ENCODE results near the gene PREX1. TPM values are rescaled to one million over a fixed set of nuclear protein-coding genes. Genes with fewer than 3 reads are reported as not detected.
"Not testable (repeated sequence)": the region's sequence is repeated elsewhere in the genome, so short reads cannot be mapped to it uniquely, and the experiment has no call there.

PREX1 gene
- polyA plus RNA-seq, 3 donors: 12.2 to 16.7 (median 14.1) TPM

GRCh38 chr20:48600470-48600945, 227.3 kb downstream of the PREX1 start:
- no peak for DNase-seq (ENCODE audit: extremely low read depth in 1 of 11, low read depth in 9 of 11, low spot score in 4 of 11)

GRCh38 chr20:48599748-48600469, 227.9 kb downstream of the PREX1 start:
- DNase-seq (ENCODE audit: extremely low read depth in 1 of 11, low read depth in 9 of 11, low spot score in 4 of 11): no peak

DNA sequence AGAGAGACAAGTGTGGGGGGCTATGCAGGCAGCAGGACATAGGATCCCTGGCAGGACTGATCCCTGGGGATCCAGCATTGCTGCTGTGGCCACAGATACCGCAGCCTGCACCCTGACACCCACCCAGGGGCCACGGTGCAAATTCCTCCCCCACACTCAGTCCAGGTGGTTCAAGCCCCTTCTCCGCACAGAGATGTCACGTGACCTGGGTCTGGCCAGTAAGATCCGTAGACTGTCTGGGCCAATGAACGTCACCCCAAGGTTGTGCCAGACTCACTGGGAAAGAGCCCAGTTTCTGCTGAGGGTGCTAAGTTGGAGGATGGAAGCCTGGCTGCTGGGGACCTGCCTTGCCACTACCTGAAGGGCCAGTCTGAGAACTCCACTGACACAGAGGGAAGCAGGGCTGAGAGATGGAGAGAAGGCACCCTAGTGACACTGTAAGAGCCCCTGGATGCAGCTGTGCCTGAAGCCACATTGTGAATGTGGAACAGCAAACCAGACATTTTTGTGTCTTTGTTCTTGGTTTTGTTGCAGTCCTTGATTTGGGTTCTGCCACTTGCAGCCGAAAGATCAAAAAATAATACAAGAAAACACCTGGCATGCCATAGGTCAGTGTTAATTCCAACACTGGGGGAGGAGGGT, 228.6 kb downstream of the PREX1 start:
- DNase-seq (ENCODE audit: extremely low read depth in 1 of 11, low read depth in 9 of 11, low spot score in 4 of 11): no peak

DNA sequence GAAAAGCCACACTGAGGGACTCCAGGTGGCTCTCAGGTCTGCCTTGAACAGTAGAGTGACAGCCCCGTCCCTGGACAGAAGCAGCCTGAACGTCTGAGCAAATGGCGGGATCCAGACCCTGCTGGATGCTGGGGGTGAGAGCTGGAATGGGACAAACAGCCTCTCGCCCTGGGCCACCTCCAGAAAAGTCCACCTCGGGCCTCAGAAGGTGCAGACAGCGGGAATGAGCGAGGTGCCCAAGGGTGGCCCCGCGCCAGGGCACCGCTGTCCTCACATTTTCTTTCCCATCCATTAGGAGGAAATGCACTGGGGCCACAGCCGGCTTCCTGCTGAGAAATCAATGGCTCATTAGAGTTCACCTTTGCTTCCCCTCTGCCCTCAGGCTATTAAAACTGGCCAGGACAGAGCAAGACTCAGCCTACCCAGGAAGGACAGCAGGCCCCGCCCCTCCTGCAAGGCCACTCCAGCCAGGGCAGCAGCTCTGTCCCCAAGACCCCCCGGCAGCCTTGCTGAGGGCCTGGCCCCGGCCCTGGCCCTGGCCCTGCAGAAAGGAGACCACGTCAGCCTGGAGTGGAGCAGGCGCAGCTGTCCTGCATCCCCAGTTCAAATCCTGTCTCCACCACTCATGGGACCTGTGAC, 229.4 kb downstream of the PREX1 start:
- DNase-seq (ENCODE audit: extremely low read depth in 1 of 11, low read depth in 9 of 11, low spot score in 4 of 11): not testable (repeated sequence)

DNA sequence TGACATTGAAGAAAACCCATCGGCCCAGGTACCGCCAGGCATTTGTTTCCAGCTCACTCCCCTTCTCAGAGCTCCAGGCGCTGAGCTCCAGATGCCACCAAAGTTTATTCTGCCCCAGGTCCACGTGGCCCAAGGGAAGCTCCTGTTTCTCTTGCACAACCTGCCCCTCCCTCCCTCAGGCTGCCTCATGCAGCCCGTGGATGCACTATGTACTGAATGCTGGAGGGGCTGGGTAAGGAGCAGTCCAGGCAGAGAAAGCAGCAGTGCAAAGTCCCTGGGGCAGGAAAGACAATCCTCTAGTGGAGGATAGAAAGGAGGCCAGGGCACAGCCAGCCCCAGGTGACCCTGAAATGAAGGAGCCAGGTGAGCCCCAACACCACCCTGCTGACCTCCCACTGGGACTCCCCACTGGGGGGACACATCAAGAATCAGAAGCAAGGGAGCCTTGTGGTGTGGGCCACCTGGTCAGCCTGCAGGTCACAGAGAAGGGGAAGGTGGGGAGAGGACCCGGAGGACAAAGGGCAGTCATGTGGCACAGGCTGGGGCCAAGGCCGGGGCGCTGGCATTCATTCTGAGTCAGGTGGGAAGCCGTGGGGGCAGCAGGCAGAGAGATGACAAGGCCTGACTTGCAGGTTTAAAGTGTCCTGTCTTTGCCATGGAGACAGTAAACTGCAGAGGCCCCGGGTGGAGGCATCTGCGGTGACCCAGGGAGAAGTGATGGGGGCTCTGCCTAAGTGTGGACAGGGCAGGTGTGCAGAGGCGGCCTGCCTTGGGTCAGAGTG, 230.1 kb downstream of the PREX1 start:
- no peak for DNase-seq (ENCODE audit: extremely low read depth in 1 of 11, low read depth in 9 of 11, low spot score in 4 of 11)

- DNase-seq (ENCODE audit: extremely low read depth in 1 of 11, low read depth in 9 of 11, low spot score in 4 of 11): no peak
Measured at GRCh38 chr20:48596334-48596898, 231.4 kb downstream of the PREX1 start.

DNA sequence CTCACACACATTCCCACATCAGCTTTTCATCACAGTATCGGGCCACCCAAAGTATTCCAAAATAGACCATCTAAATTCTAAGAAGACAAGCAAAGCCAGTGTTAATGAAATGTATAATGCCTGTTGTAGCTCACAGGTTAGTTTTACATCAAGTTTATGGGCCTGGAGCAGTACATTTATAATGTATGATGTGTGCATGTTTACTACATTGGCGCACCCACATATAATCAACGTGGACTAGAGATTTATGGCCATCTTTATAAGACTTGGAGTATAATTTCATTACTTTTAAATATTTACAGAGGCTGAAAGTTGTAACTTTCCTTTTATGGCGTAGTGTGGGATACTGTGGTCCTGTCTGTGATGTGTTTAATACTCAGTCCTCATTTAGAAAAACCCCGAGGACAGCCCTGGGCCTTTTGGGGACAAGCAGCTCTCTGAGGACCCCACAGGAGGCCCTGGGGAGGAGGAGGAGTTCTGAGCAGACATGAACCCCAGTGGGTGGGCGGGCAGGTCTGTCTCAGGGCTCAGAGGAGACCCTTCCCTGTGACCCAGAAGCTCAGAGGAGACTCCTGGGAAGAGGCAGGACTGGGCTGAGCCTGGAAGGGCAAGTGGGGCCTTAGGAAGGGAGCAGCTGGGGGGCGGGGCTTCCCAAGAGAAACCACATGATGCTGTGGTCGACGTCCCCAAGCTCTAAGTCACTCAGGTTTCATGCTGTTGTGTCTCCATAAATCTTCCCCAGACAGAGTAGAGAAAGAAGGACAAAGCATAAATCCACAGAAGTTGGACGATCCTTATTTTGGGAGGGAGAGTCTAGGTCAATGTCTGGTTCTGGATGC, 232.1 kb downstream of the PREX1 start:
- DNase-seq (ENCODE audit: extremely low read depth in 1 of 11, low read depth in 9 of 11, low spot score in 4 of 11): peak in 2 of 11 donors; percentile 29 to 30

DNA sequence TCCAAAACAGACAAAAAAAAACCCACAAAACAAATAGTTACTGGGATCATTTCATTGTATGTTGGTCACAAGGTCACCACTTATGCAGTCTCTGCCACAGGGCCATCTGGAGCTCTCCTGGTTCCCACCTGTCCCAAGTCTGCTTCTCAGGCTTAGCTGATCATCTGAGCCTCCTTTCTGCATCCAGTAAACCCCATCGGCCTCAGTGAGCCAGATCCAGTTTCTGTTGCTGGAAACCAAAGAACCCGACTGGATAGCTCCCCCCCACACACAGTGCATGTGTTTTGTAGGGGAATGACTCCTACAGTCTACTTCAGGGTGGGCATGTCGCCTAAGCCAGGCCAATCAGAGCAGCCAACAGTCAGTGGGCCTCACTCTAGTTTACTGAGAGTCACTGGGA, 233.3 kb downstream of the PREX1 start:
- no peak for DNase-seq (ENCODE audit: extremely low read depth in 1 of 11, low read depth in 9 of 11, low spot score in 4 of 11)

GRCh38 chr20:48592107-48592940, 235.5 kb downstream of the PREX1 start:
- no peak for DNase-seq (ENCODE audit: extremely low read depth in 1 of 11, low read depth in 9 of 11, low spot score in 4 of 11)

DNA sequence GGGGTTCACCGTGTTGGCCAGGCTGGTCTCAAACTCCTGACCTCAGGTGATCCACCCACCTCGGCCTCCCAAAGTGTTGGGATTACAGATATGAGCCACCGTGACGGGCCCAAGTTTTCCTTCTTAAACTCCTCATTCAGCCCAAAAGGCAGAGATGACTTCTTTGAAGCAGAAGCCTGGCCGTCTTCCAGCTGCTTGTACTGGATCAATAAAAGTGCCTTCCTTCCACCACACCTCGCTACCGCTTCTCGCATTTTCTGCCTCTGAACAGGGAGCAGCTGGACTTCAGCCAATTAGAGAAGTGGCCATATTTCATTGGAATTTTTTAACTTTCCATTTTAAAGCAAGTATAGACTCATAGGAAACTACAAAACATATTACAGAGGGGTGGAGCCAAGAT, 241.1 kb downstream of the PREX1 start:
- DNase-seq (ENCODE audit: extremely low read depth in 1 of 11, low read depth in 9 of 11, low spot score in 4 of 11): no peak

DNA sequence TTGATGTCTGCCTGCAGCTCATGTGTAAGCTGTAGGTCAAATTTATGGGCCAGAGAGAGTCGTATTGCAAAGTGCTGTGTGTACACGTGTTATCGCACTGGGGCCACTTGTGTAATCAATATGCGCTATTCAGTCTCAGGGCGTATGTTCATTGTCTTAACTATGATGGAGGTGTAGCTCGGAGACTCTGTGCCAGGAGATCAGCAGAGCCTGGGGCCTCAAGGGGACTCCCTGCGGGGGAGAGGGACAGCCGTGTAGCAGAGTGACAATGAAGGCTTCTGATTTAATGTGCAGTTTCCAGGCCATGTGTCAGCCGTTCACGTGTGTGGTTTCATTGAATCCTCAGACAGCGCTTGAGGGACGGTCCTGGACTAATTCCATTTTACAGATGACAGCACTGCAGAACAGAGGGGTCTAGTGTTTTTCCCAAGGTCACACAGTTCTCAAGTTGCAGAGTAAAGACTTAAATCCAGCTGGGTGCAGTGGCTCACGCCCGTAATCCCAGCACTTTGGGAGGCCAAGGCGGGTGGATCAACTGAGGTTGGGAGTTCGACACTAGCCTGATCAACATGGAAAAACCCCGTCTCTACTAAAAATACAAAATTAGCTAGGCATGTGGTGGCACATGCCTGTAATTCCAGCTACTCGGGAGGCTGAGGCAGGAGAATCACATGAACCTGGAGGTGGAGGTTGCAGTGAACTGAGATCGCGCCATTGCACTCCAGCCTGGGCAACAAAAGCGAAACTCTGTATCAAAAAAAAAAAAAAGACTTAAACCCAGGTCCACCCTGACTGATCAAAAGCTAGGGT, 242.5 kb downstream of the PREX1 start:
- DNase-seq (ENCODE audit: extremely low read depth in 1 of 11, low read depth in 9 of 11, low spot score in 4 of 11): peak in 4 of 11 donors; percentile 25 to 66 (median 42)

GRCh38 chr20:48584391-48585060, 243.3 kb downstream of the PREX1 start:
- DNase-seq (ENCODE audit: extremely low read depth in 1 of 11, low read depth in 9 of 11, low spot score in 4 of 11): no peak

- DNase-seq (ENCODE audit: extremely low read depth in 1 of 11, low read depth in 9 of 11, low spot score in 4 of 11): no peak
Measured at GRCh38 chr20:48583801-48584200, 244.0 kb downstream of the PREX1 start.

DNA sequence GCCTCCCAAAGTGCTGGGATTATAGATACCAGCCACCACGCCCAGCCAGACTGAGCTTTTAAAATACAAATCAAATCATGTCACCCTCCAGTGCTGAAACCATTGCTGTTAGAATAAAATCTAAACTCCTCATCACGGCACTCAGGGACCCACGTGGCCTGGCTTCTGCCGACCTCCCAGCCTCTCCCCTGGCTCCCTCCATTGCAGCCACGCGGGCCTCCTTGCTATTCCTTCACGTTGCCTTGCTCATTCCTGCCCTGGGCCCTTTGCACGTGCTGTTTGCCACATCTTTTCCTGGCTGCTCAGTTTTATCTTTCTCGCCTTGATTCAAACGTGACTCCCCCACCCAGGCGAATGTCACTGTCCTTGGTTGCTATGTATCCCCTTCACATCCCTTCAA, 244.6 kb downstream of the PREX1 start:
- DNase-seq (ENCODE audit: extremely low read depth in 1 of 11, low read depth in 9 of 11, low spot score in 4 of 11): no peak

- no peak for DNase-seq (ENCODE audit: extremely low read depth in 1 of 11, low read depth in 9 of 11, low spot score in 4 of 11)
Measured at GRCh38 chr20:48582673-48582985, 245.2 kb downstream of the PREX1 start.

- DNase-seq (ENCODE audit: extremely low read depth in 1 of 11, low read depth in 9 of 11, low spot score in 4 of 11): no peak
Measured at GRCh38 chr20:48581167-48581566, 246.6 kb downstream of the PREX1 start.
